B cell (primary cell): ENCODE data around the gene PDE3A. TPM values are rescaled to one million over a fixed set of nuclear protein-coding genes. Genes with fewer than 3 reads are reported as not detected.

Source experiments
- ATAC-seq: fragments of 200-7000 bp; cut with Tn5 transposase; one replicate; pipeline ENCODE4 v1.10.0; 2021; ENCODE audit warnings: low read depth, mild to moderate bottlenecking, moderate number of reproducible peaks, moderate library complexity
- CTCF ChIA-PET: fragments of 350-600 bp; sonication (Branson Sonifier 250); formaldehyde crosslinking; loops from one replicate; lab custom pipeline; 2021; ENCODE audit warnings: antibody characterized with exemption, inconsistent platforms; lab: Charles Lee
- POLR2A ChIA-PET: fragments of 350-600 bp; sonication (Branson Sonifier 250); formaldehyde crosslinking; loops from one replicate; lab custom pipeline; 2021; ENCODE audit warnings: antibody characterized with exemption; lab: Charles Lee
- DNase-seq: peaks from one replicate; pipeline ENCODE4 v3.0.0; 2013
- H2AFZ ChIP-seq: 2 replicates; pipeline ENCODE4 v1.6.1; 2012; ENCODE audit warnings: mild to moderate bottlenecking, low read depth, low read length; ENCODE audit not compliant: insufficient read depth, poor library complexity, severe bottlenecking
- H3K27ac ChIP-seq, 2 donors: 1 replicate in 1 of 2; 2 replicates in 1 of 2; pipeline ENCODE4 v1.5.1; 2012 to 2013; ENCODE audit warnings: low read length in 2 of 2, mild to moderate bottlenecking in 2 of 2, moderate library complexity in 1 of 2
- H3K27me3 ChIP-seq, 4 experiments: fragments of 200-600 bp in 1 of 4; sonication (generic) in 1 of 4; replicated peaks in 1 of 4; 1 replicate in 2 of 4; 2 replicates in 2 of 4; pipeline versions ENCODE4 v1.6.1 to v1.7.0; 2013 to 2016; ENCODE audit warnings: low read length in 3 of 4, mild to moderate bottlenecking in 2 of 4, mixed read lengths in 1 of 4, moderate library complexity in 1 of 4; ENCODE audit not compliant: insufficient read depth in 4 of 4, control insufficient read depth in 3 of 4; ENCODE audit errors: control extremely low read depth in 1 of 4
- H3K36me3 ChIP-seq, 2 experiments: replicated peaks in 1 of 2; 1 replicate in 1 of 2; 2 replicates in 1 of 2; pipeline versions ENCODE4 v1.6.1 to v1.7.1; 2013; ENCODE audit warnings: low read length in 1 of 2; ENCODE audit not compliant: insufficient read depth in 2 of 2, control insufficient read depth in 1 of 2; ENCODE audit errors: control extremely low read depth in 1 of 2, extremely low read depth in 1 of 2
- H3K4me1 ChIP-seq, 2 donors: fragments of 200-600 bp in 1 of 2; sonication (generic) in 1 of 2; 1 replicate in 1 of 2; 2 replicates in 1 of 2; pipeline versions ENCODE4 v1.5.1 to v1.6.1; 2013 to 2017; ENCODE audit warnings: low read length in 2 of 2; ENCODE audit not compliant: control insufficient read depth in 2 of 2, insufficient read depth in 2 of 2
- H3K4me2 ChIP-seq: replicated peaks from 2 replicates; pipeline ENCODE3; 2012; ENCODE audit warnings: mild to moderate bottlenecking, low read depth, low read length; ENCODE audit not compliant: poor library complexity, severe bottlenecking
- H3K4me3 ChIP-seq, 5 experiments: fragments of 200-600 bp in 1 of 5; sonication (generic) in 1 of 5; 1 replicate in 3 of 5; 2 replicates in 2 of 5; pipeline versions ENCODE4 v1.5.1 to v1.7.0; 2011 to 2016; ENCODE audit warnings: low read length in 4 of 5, mild to moderate bottlenecking in 4 of 5, low read depth in 2 of 5, control low read depth in 1 of 5, moderate library complexity in 1 of 5; ENCODE audit not compliant: insufficient read depth in 1 of 5; ENCODE audit errors: control extremely low read depth in 1 of 5, extremely low read depth in 1 of 5
- H3K79me2 ChIP-seq: fragments of 200-600 bp; sonication (generic); one replicate; pipeline ENCODE4 v1.6.0; 2016; ENCODE audit warnings: low read length; ENCODE audit not compliant: control insufficient read depth, insufficient read depth
- H3K9ac ChIP-seq: fragments of 200-600 bp; sonication (generic); 2 replicates; pipeline ENCODE4 v1.6.1; 2017; ENCODE audit warnings: mild to moderate bottlenecking, low read length, moderate library complexity
- H3K9me3 ChIP-seq, 3 donors: one replicate each; pipeline versions ENCODE4 v1.6.1 to v1.7.1; 2013; ENCODE audit warnings: low read length in 2 of 3; ENCODE audit not compliant: control insufficient read depth in 2 of 3, insufficient read depth in 1 of 3; ENCODE audit errors: control extremely low read depth in 1 of 3
- H4K20me1 ChIP-seq: 2 replicates; pipeline ENCODE4 v1.6.0; 2012; ENCODE audit warnings: mild to moderate bottlenecking, low read length; ENCODE audit not compliant: insufficient read depth, control insufficient read depth, poor library complexity, severe bottlenecking
- H3K27ac Mint-ChIP-seq: one replicate; pipeline ENCODE4 v1.8.0; 2021; ENCODE audit warnings: mixed read lengths
- H3K27me3 Mint-ChIP-seq: one replicate; pipeline ENCODE4 v1.8.0; 2021; ENCODE audit warnings: mixed read lengths
- H3K4me1 Mint-ChIP-seq: one replicate; pipeline ENCODE4 v1.8.0; 2021; ENCODE audit warnings: mixed read lengths
- H3K4me3 Mint-ChIP-seq: one replicate; pipeline ENCODE4 v1.8.0; 2021; ENCODE audit warnings: mixed read lengths
- H3K9me3 Mint-ChIP-seq: one replicate; pipeline ENCODE4 v1.8.0; 2022; ENCODE audit warnings: mixed read lengths; ENCODE audit not compliant: insufficient read depth
- CTCF ChIP-seq: fragments of 200-600 bp; IDR thresholded peaks from one replicate; pipeline ENCODE4 v1.8.0; 2022; ENCODE audit warnings: antibody characterized with exemption, mild to moderate bottlenecking
- EZH2 ChIP-seq: IDR thresholded peaks from 2 replicates; pipeline ENCODE4 v1.6.1; 2012; ENCODE audit warnings: borderline replicate concordance, low read depth, mild to moderate bottlenecking, moderate library complexity, low read length; ENCODE audit not compliant: insufficient read depth, poor library complexity, severe bottlenecking
- WGBS: methylation state at CpG from one replicate; pipeline ENCODE4 v1.1.5; 2013; ENCODE audit warnings: missing lambda C conversion rate; ENCODE audit not compliant: insufficient coverage; 5-methylcytosine and 5-hydroxymethylcytosine counted together
- intact Hi-C: fragments of 100-400 bp; cut with micrococcal nuclease; formaldehyde crosslinking; loops from one replicate; pipeline ENCODE4 v1.10.0; 2022
- polyA plus RNA-seq: library from polyadenylated mRNA; depleted of rRNA; stranded (reverse); fragments of >200 nt; gene quantifications from 2 replicates; pipeline ENCODE4 v1.2.3, GENCODE V29; 2012
- total RNA-seq, 2 donors: library from RNA; stranded (reverse); fragments of 120-200 nt in 1 of 2; gene quantifications; 1 replicate in 1 of 2; 2 replicates in 1 of 2; pipeline versions ENCODE4 v1.2.3 to v1.2.4, GENCODE V29; 2013 to 2022

PDE3A gene
- total and polyA plus RNA-seq, 2 donors (not counting 1 experiment from before 2014, with no cell fraction given): not detected

GRCh38 chr12:20486233-20486632 lies 117.9 kb downstream of the PDE3A start:
- H3K9me3 Mint-ChIP-seq: no peaks in the 10 kb centered on the region
- no peaks in the 10 kb centered on the region for H3K79me2 ChIP-seq
- no peak overlapping the region for H3K4me2 ChIP-seq
- no peak for DNase-seq
- H3K4me3 ChIP-seq: no peak overlapping the region
- no peaks in the 10 kb centered on the region for H3K27me3 Mint-ChIP-seq
- no peaks in the 10 kb centered on the region for H3K4me1 Mint-ChIP-seq
- no peak overlapping the region for H3K4me3 Mint-ChIP-seq
- H3K9me3 ChIP-seq: no peaks in the 10 kb centered on the region
- CTCF ChIA-PET: no interaction called here
- no peak overlapping the region for H3K27ac Mint-ChIP-seq
- H3K9ac ChIP-seq: no peak overlapping the region
- H3K4me1 ChIP-seq: no peaks in the 10 kb centered on the region
- TF ChIP-seq EZH2: no peak
- no peak for TF ChIP-seq CTCF
- no peak for ATAC-seq
- no peak overlapping the region for H3K27ac ChIP-seq
- no peaks in the 10 kb centered on the region for H4K20me1 ChIP-seq
- H3K36me3 ChIP-seq: no peaks in the 10 kb centered on the region
- H2AFZ ChIP-seq: no peak overlapping the region
- intact Hi-C loops: no loop called here
- no peaks in the 10 kb centered on the region for H3K27me3 ChIP-seq
- WGBS: no CpG with 5 or more reads among the region's 2 CpGs
- POLR2A ChIA-PET: no interaction called here

GRCh38 chr12:20487519-20487918 lies 119.2 kb downstream of the PDE3A start:
- CTCF ChIA-PET: no interaction called here
- no peaks in the 10 kb centered on the region for H3K79me2 ChIP-seq

More at GRCh38 chr12:20487519-20487918, 119.2 kb downstream of the PDE3A start:
- Mint-ChIP-seq H3K27ac (no peak overlapping the region), H3K4me3 (no peak overlapping the region), H3K4me1 (no peaks in the 10 kb centered on the region), H3K27me3 (no peaks in the 10 kb centered on the region), H3K9me3 (no peaks in the 10 kb centered on the region)
- WGBS: no CpG with 5 or more reads among the region's 2 CpGs
- Histone ChIP-seq H3K4me3 (no peak overlapping the region), H3K36me3 (no peaks in the 10 kb centered on the region), H3K4me2 (no peak overlapping the region), H4K20me1 (no peaks in the 10 kb centered on the region), H3K27ac (no peak overlapping the region), H3K4me1 (no peaks in the 10 kb centered on the region), H3K9me3 (no peaks in the 10 kb centered on the region), H3K9ac (no peak overlapping the region), H3K27me3 (no peaks in the 10 kb centered on the region), H2AFZ (no peak overlapping the region)
- intact Hi-C loops: no loop called here
- TF ChIP-seq EZH2 (no peak), CTCF (no peak)
- no peak for ATAC-seq
- POLR2A ChIA-PET: no interaction called here
- DNase-seq: no peak
